IMR-90 (cell line): Measurements from ENCODE around the gene EIF5A. TPM values are rescaled to one million over a fixed set of nuclear protein-coding genes. Genes with fewer than 3 reads are reported as not detected.

Experiments used
- ATAC-seq: fragments of 200-7000 bp; cut with Tn5 transposase; 2 replicates; pipeline ENCODE4 v1.9.1; 2020; ENCODE audit warnings: low read depth, mild to moderate bottlenecking, moderate library complexity
- BruUV-seq: library from RNA; stranded (reverse); fragments of 400-500 nt; replicated peaks from 2 replicates; lab custom pipeline; 2021; lab: Mats Ljungman, UMichigan
- CTCF ChIA-PET: fragments of 300-600 bp; formaldehyde crosslinking; extraction: SDS; loops from one replicate; lab custom pipeline; 2021; ENCODE audit warnings: antibody characterized with exemption; lab: Yijun Ruan, JAX
- POLR2A ChIA-PET: fragments of 300-600 bp; sonication (Branson Sonifier 250); formaldehyde crosslinking; loops from one replicate; lab custom pipeline; 2022; ENCODE audit warnings: antibody characterized with exemption; ENCODE audit not compliant: unreplicated experiment; lab: Charles Lee
- DNase-seq: peaks from one replicate; pipeline ENCODE4 v3.0.0; 2013
- H2AFZ ChIP-seq: replicated peaks from 2 replicates; pipeline ENCODE3; 2013; ENCODE audit warnings: low read length, mild to moderate bottlenecking; ENCODE audit not compliant: poor library complexity
- H2AK5ac ChIP-seq: 2 replicates; pipeline ENCODE4 v1.6.1; 2013; ENCODE audit warnings: low read depth, low read length, inconsistent platforms
- H2AK9ac ChIP-seq: replicated peaks from 2 replicates; pipeline ENCODE3; 2013; ENCODE audit warnings: mild to moderate bottlenecking, low read depth, low read length, moderate library complexity; ENCODE audit not compliant: poor library complexity
- H2BK120ac ChIP-seq: 2 replicates; pipeline ENCODE4 v1.6.1; 2013; ENCODE audit warnings: low read depth, low read length, inconsistent platforms
- H2BK15ac ChIP-seq: 3 replicates; pipeline ENCODE4 v1.6.1; 2013; ENCODE audit warnings: low read depth, low read length, inconsistent platforms
- H2BK20ac ChIP-seq: 2 replicates; pipeline ENCODE4 v1.6.1; 2013; ENCODE audit warnings: low read depth, mild to moderate bottlenecking, inconsistent platforms, low read length, moderate library complexity
- H2BK5ac ChIP-seq: 2 replicates; pipeline ENCODE4 v1.6.1; 2013; ENCODE audit warnings: mild to moderate bottlenecking, low read depth, low read length, inconsistent platforms; ENCODE audit not compliant: poor library complexity, severe bottlenecking
- H3K14ac ChIP-seq: replicated peaks from 2 replicates; pipeline ENCODE4 v1.6.1; 2013; ENCODE audit warnings: low read depth, low read length, inconsistent platforms
- H3K18ac ChIP-seq: 2 replicates; pipeline ENCODE4 v1.6.1; 2013; ENCODE audit warnings: low read depth, low read length, control low read depth
- H3K23ac ChIP-seq: 2 replicates; pipeline ENCODE4 v1.6.1; 2013; ENCODE audit warnings: low read depth, low read length, inconsistent platforms
- H3K27ac ChIP-seq: 2 replicates; pipeline ENCODE4 v1.5.1; 2013; ENCODE audit warnings: mild to moderate bottlenecking, control low read depth, low read length; ENCODE audit not compliant: insufficient read depth
- H3K27me3 ChIP-seq: 2 replicates; pipeline ENCODE4 v1.6.1; 2013; ENCODE audit warnings: low read length; ENCODE audit not compliant: control insufficient read depth, insufficient read depth
- H3K36me3 ChIP-seq: 2 replicates; pipeline ENCODE4 v1.6.1; 2013; ENCODE audit warnings: low read length, mixed read lengths; ENCODE audit not compliant: control insufficient read depth, insufficient read depth
- H3K4ac ChIP-seq: 2 replicates; pipeline ENCODE4 v1.6.1; 2013; ENCODE audit warnings: low read depth, low read length, inconsistent platforms
- H3K4me1 ChIP-seq: 2 replicates; pipeline ENCODE4 v1.6.1; 2013; ENCODE audit warnings: low read length, mixed read lengths; ENCODE audit not compliant: control insufficient read depth, insufficient read depth
- H3K4me2 ChIP-seq: 2 replicates; pipeline ENCODE4 v1.6.1; 2013; ENCODE audit warnings: low read depth, mild to moderate bottlenecking, control low read depth, low read length, moderate library complexity
- H3K4me3 ChIP-seq: 2 replicates; pipeline ENCODE4 v1.5.1; 2013; ENCODE audit warnings: low read depth, mild to moderate bottlenecking, control low read depth, low read length, moderate library complexity; ENCODE audit not compliant: insufficient read depth
- H3K56ac ChIP-seq: 2 replicates; pipeline ENCODE4 v1.6.1; 2013; ENCODE audit warnings: low read length, inconsistent platforms; ENCODE audit not compliant: insufficient read depth; ENCODE audit errors: extremely low read depth
- H3K79me1 ChIP-seq, 2 experiments: 2 replicates each; pipeline ENCODE4 v1.6.1; 2013; ENCODE audit warnings: low read length in 2 of 2, inconsistent platforms in 1 of 2, low read depth in 1 of 2
- H3K9ac ChIP-seq: 2 replicates; pipeline ENCODE4 v1.6.1; 2013; ENCODE audit warnings: low read depth, low read length, control low read depth
- H3K9me1 ChIP-seq: 2 replicates; pipeline ENCODE4 v1.6.1; 2013; ENCODE audit warnings: low read length, inconsistent platforms; ENCODE audit not compliant: insufficient read depth
- H3K9me3 ChIP-seq: 2 replicates; pipeline ENCODE4 v1.6.1; 2013; ENCODE audit warnings: low read length; ENCODE audit not compliant: control insufficient read depth, insufficient read depth
- H4K20me1 ChIP-seq: 2 replicates; pipeline ENCODE4 v1.6.1; 2013; ENCODE audit warnings: low read length, inconsistent platforms; ENCODE audit not compliant: insufficient read depth
- H4K5ac ChIP-seq: 2 replicates; pipeline ENCODE4 v1.6.1; 2013; ENCODE audit warnings: mild to moderate bottlenecking, low read depth, low read length, control low read depth
- H4K8ac ChIP-seq, 2 experiments: 2 replicates each; pipeline ENCODE4 v1.6.1; 2013; ENCODE audit warnings: low read depth in 2 of 2, low read length in 2 of 2, control low read depth in 1 of 2, inconsistent platforms in 1 of 2
- H4K91ac ChIP-seq: 2 replicates; pipeline ENCODE4 v1.6.1; 2013; ENCODE audit warnings: low read depth, low read length, inconsistent platforms; ENCODE audit not compliant: insufficient read depth
- BHLHE40 ChIP-seq: fragments of 150-350 bp; IDR thresholded peaks from 2 replicates; pipeline ENCODE4 v1.6.1; 2016; ENCODE audit warnings: mild to moderate bottlenecking, low read depth, low read length
- CEBPB ChIP-seq: IDR thresholded peaks from 2 replicates; pipeline ENCODE4 v1.6.1; 2012; ENCODE audit warnings: low read depth, low read length, improper control_type of control experiment
- CHD1 ChIP-seq: IDR thresholded peaks from 2 replicates; pipeline ENCODE4 v1.6.1; 2012; ENCODE audit warnings: low read depth, low read length, improper control_type of control experiment
- FOS ChIP-seq: fragments of 150-350 bp; IDR thresholded peaks from 2 replicates; pipeline ENCODE4 v1.6.1; 2016; ENCODE audit warnings: low read depth, low read length
- MAFK ChIP-seq: IDR thresholded peaks from 2 replicates; pipeline ENCODE4 v1.6.1; 2012; ENCODE audit warnings: low read depth, low read length, improper control_type of control experiment
- MAZ ChIP-seq: IDR thresholded peaks from 2 replicates; pipeline ENCODE4 v1.6.1; 2012; ENCODE audit warnings: low read depth, mild to moderate bottlenecking, low read length, improper control_type of control experiment, moderate library complexity, borderline replicate concordance
- MXI1 ChIP-seq: IDR thresholded peaks from 2 replicates; pipeline ENCODE4 v1.6.1; 2012; ENCODE audit warnings: low read depth, mild to moderate bottlenecking, low read length, moderate library complexity, borderline replicate concordance
- NFE2L2 ChIP-seq: fragments of 150-350 bp; IDR thresholded peaks from 2 replicates; pipeline ENCODE4 v1.6.1; 2016; ENCODE audit warnings: low read depth, mild to moderate bottlenecking, low read length
- POLR2A ChIP-seq: IDR thresholded peaks from 2 replicates; pipeline ENCODE4 v1.6.1; 2012; ENCODE audit warnings: mild to moderate bottlenecking, low read depth, low read length
- RAD21 ChIP-seq: IDR thresholded peaks from 2 replicates; pipeline ENCODE4 v1.6.1; 2012; ENCODE audit warnings: low read length, improper control_type of control experiment
- RCOR1 ChIP-seq: IDR thresholded peaks from 2 replicates; pipeline ENCODE4 v1.6.1; 2012; ENCODE audit warnings: mild to moderate bottlenecking, low read length, improper control_type of control experiment; ENCODE audit not compliant: insufficient replicate concordance
- RFX5 ChIP-seq: IDR thresholded peaks from 2 replicates; pipeline ENCODE4 v1.8.0; 2012; ENCODE audit warnings: low read depth, mild to moderate bottlenecking, low read length, moderate library complexity
- SMC3 ChIP-seq: fragments of 150-350 bp; IDR thresholded peaks from 2 replicates; pipeline ENCODE4 v1.6.1; 2016; ENCODE audit warnings: low read depth, mild to moderate bottlenecking, antibody characterized with exemption, low read length, moderate library complexity
- WGBS, 2 experiments: methylation state at CpG; one replicate each; pipeline versions ENCODE4 v1.1.5 to v1.1.7; 2013; ENCODE audit warnings: missing lambda C conversion rate in 2 of 2; ENCODE audit not compliant: insufficient read length in 1 of 2; ENCODE audit errors: extremely low coverage in 2 of 2; 5-methylcytosine and 5-hydroxymethylcytosine counted together
- dilution Hi-C: fragments of 300-500 bp; cut with HindIII; formaldehyde crosslinking; loops from one replicate; pipeline ENCODE4 v1.14.3; 2018; ENCODE audit warnings: low sequenced_read_pairs; ENCODE audit not compliant: unreplicated experiment
- in situ Hi-C: fragments of 300-500 bp; cut with MboI; formaldehyde crosslinking; loops from 3 replicates; pipeline ENCODE4 v1.14.3; 2019; ENCODE audit warnings: low sequenced_read_pairs, inconsistent platforms, mixed read lengths
- intact Hi-C: fragments of 100-400 bp; cut with micrococcal nuclease; formaldehyde crosslinking; loops from 2 replicates; pipeline ENCODE4 v1.10.0; 2022
- polyA plus RNA-seq, 3 experiments: library from polyadenylated mRNA; depleted of rRNA; stranded (reverse); fragments of >200 nt; gene quantifications; 2 replicates each; pipeline ENCODE4 v1.2.3, GENCODE V29; 2012; ENCODE audit warnings: low replicate concordance in 1 of 3
- total RNA-seq: library from RNA; depleted of rRNA; stranded (reverse); fragments of >200 nt; gene quantifications from 2 replicates; pipeline ENCODE4 v1.2.3, GENCODE V29; 2012
- TF ChIP-seq, protein P1 (sequence below): conservative IDR thresholded peaks from 2 replicates; pipeline ENCODE4 v1.5.1; 2012; ENCODE audit warnings: mild to moderate bottlenecking, low read depth, low read length, improper control_type of control experiment
- TF ChIP-seq, protein P2 (sequence below): fragments of 150-350 bp; IDR thresholded peaks from 2 replicates; pipeline ENCODE4 v1.6.1; 2016; ENCODE audit warnings: low read depth, mild to moderate bottlenecking, low read length, moderate library complexity, borderline replicate concordance

EIF5A gene
- total and polyA plus RNA-seq, 2 of the 4 experiments (the other 2 are of a cell fraction), result 782 to 883 TPM

DNA sequence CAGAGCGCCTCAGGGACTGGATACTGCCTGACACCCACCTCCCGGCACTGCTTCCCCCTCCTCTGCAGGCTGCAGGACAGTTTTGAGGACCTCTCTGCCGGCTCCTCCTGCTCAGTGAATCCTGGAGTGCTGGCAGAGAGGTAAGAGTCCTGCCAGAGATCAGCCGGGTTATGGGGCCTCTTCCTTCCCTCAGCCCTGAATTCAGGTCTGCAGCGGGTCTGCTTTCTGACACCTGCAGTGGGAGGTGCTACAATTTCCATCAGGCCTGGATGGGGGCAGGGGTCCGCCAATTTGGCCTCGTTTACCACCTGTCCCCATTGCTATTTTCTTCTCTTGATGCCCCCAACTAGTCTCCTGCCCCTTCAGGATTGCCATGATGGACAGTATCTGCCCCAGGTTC, 24.7 kb downstream of the EIF5A start:
- POLR2A ChIA-PET, result no interaction called here
- no peak for TF ChIP-seq BHLHE40
- no peak for TF ChIP-seq RFX5
- TF ChIP-seq MAFK, result no peak
- TF ChIP-seq RCOR1, result no peak
- TF ChIP-seq CEBPB, result no peak
- no peak for TF ChIP-seq SMC3
- TF ChIP-seq, protein P1, sequence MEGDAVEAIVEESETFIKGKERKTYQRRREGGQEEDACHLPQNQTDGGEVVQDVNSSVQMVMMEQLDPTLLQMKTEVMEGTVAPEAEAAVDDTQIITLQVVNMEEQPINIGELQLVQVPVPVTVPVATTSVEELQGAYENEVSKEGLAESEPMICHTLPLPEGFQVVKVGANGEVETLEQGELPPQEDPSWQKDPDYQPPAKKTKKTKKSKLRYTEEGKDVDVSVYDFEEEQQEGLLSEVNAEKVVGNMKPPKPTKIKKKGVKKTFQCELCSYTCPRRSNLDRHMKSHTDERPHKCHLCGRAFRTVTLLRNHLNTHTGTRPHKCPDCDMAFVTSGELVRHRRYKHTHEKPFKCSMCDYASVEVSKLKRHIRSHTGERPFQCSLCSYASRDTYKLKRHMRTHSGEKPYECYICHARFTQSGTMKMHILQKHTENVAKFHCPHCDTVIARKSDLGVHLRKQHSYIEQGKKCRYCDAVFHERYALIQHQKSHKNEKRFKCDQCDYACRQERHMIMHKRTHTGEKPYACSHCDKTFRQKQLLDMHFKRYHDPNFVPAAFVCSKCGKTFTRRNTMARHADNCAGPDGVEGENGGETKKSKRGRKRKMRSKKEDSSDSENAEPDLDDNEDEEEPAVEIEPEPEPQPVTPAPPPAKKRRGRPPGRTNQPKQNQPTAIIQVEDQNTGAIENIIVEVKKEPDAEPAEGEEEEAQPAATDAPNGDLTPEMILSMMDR, result no peak
- no peak for TF ChIP-seq POLR2A
- no peak for TF ChIP-seq MAZ
- TF ChIP-seq, protein P2, sequence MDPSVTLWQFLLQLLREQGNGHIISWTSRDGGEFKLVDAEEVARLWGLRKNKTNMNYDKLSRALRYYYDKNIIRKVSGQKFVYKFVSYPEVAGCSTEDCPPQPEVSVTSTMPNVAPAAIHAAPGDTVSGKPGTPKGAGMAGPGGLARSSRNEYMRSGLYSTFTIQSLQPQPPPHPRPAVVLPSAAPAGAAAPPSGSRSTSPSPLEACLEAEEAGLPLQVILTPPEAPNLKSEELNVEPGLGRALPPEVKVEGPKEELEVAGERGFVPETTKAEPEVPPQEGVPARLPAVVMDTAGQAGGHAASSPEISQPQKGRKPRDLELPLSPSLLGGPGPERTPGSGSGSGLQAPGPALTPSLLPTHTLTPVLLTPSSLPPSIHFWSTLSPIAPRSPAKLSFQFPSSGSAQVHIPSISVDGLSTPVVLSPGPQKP, result no peak
- TF ChIP-seq RAD21, result no peak
- TF ChIP-seq FOS, result no peak
- no peak for TF ChIP-seq MXI1
- TF ChIP-seq CHD1, result no peak
- no peak for TF ChIP-seq NFE2L2
- peaks cover 9% of the 10 kb centered on the region for H3K27me3 ChIP-seq
- no peak overlapping the region for H3K9ac ChIP-seq
- in situ Hi-C loops, result loop anchor here (5.0 kb wide), 1 partner anchor 55 kb away; no protein-coding TSS in a partner anchor
- no peak overlapping the region for H4K91ac ChIP-seq
- H4K8ac ChIP-seq, result no peak overlapping the region
- no peaks in the 10 kb centered on the region for H3K9me3 ChIP-seq
- dilution Hi-C loops, result no loop called here
- no peak overlapping the region for H2AFZ ChIP-seq
- H2AK9ac ChIP-seq, result no peak overlapping the region
- no peak overlapping the region for H3K23ac ChIP-seq
- no peak overlapping the region for H3K4me2 ChIP-seq
- no peak overlapping the region for H4K5ac ChIP-seq
- CTCF ChIA-PET, result no interaction called here
- intact Hi-C loops, result no loop called here
- H3K4me1 ChIP-seq, result peaks cover 5% of the 10 kb centered on the region; the same call in 1 of the 2 replicates
- no peak overlapping the region for H2BK120ac ChIP-seq
- no peak overlapping the region for H3K27ac ChIP-seq
- no peak overlapping the region for H3K14ac ChIP-seq
- H2BK15ac ChIP-seq, result no peak overlapping the region
- no peak for DNase-seq
- no peak for ATAC-seq
- no peaks in the 10 kb centered on the region for H3K36me3 ChIP-seq
- H2BK20ac ChIP-seq, result no peak overlapping the region
- H3K9me1 ChIP-seq, result peaks cover 6% of the 10 kb centered on the region; the same call in 1 of the 2 replicates
- WGBS, 2 experiments, result 28% methylated on average over 2 of the region's 7 CpGs; no CpG with 5 or more reads in 1 of the 2 experiments
- no TSS peak for BruUV-seq
- no peak overlapping the region for H3K18ac ChIP-seq
- no peak overlapping the region for H2BK5ac ChIP-seq
- H2AK5ac ChIP-seq, result no peak overlapping the region
- no peak overlapping the region for H3K56ac ChIP-seq
- no peak overlapping the region for H3K4me3 ChIP-seq
- peaks cover 10 to 16% of the 10 kb centered on the region in 2 experiments; a peak in 3 of 4 replicates for H3K79me1 ChIP-seq
- no peak overlapping the region for H3K4ac ChIP-seq
- H4K20me1 ChIP-seq, result no peaks in the 10 kb centered on the region
